ENCODE measurements around the gene LSS. TPM values are rescaled to one million over a fixed set of nuclear protein-coding genes. Genes with fewer than 3 reads are reported as not detected.
A peak's percentile ranks its signal among the peaks of the same experiment; 100 is the strongest.

Gene LSS
- total RNA-seq, 1 donor from 2014 or later, result 91.0 TPM

GRCh38 chr21:46212721-46213484 lies 15.7 kb downstream of the LSS start:
- Histone ChIP-seq H3K36me3 (peaks cover 87% of the 10 kb centered on the region), H3K4me3 (no peak overlapping the region), H3K4me1 (peaks cover 3% of the 10 kb centered on the region), H3K27ac (no peak overlapping the region), H3K27me3 (ENCODE audit: low read depth) (no peaks in the 10 kb centered on the region), H3K9me3 (no peaks in the 10 kb centered on the region)
- no peak for ATAC-seq
- no peak for TF ChIP-seq CTCF (IDR thresholded peaks at IDR 0.05)
- intact Hi-C loops (cut with DNase I), result no loop called here
- peak; percentile 35 for DNase-seq

DNA sequence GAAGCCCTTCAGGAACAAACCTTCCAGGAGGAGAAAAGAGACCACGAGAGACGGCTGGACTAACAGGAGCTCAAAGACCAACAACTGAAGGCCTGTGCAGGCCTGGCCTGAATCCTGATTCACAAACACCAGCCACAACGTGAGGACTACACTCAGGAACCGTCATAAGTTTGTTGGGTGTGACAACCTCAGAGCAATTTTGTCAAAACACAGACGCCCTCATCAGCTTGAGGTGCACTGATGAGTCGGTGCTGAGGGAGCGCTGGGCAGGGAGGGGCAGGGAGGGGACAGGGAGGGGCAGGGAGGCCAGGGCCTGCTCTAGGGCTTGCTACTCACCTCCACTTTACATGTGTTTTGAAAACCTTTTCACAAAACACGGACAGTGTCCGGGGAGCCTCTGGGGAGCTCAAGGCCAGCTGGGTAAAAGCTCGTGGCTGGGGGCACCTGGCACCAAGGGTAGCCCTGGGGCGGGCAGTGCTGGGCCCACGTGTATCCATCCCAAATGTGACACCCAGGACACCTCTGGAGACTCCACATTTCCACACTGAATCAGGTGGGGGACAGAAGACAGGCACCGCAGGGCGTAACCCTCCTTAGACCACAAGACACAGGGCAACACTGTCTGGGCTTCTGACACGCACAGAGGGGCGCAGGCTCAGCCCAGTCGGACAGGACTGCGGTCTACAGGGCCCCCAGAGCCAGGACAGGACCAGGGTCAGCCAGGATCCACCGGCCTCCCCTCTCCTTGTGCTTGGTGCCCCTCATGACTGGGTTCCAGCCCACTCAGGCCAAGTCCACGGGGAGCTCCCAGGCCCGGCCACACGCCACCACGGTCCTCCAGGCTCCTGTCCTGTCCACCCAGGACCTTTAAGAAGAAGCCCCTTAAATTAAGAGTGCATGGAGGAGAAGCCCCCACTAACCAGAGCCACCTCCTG lies 16.5 kb downstream of the LSS start:
- H3K36me3 ChIP-seq, result peaks cover 94% of the 10 kb centered on the region
- H3K9me3 ChIP-seq, result no peaks in the 10 kb centered on the region
- no peak for TF ChIP-seq CTCF (IDR thresholded peaks at IDR 0.05)
- DNase-seq (peak; percentile 30), ATAC-seq (no peak)
- intact Hi-C loops (cut with DNase I), result no loop called here
- peaks cover 3% of the 10 kb centered on the region for H3K4me1 ChIP-seq
- H3K4me3 ChIP-seq, result no peak overlapping the region
- H3K27ac ChIP-seq, result no peak overlapping the region
- no peaks in the 10 kb centered on the region for H3K27me3 ChIP-seq (ENCODE audit: low read depth)

GRCh38 chr21:46211376-46211775 lies 17.2 kb downstream of the LSS start:
- ATAC-seq, result no peak
- intact Hi-C loops (cut with DNase I), result no loop called here
- no peak for TF ChIP-seq CTCF (IDR thresholded peaks at IDR 0.05)
- H3K4me3 ChIP-seq, result no peak overlapping the region
- no peaks in the 10 kb centered on the region for H3K9me3 ChIP-seq
- peaks cover 98% of the 10 kb centered on the region for H3K36me3 ChIP-seq
- peaks cover 3% of the 10 kb centered on the region for H3K4me1 ChIP-seq
- DNase-seq, result peak; percentile 32
- no peak overlapping the region for H3K27ac ChIP-seq
- no peaks in the 10 kb centered on the region for H3K27me3 ChIP-seq (ENCODE audit: low read depth)

- ATAC-seq, result no peak
- no peaks in the 10 kb centered on the region for H3K27me3 ChIP-seq (ENCODE audit: low read depth)
- no peaks in the 10 kb centered on the region for H3K9me3 ChIP-seq
- H3K36me3 ChIP-seq, result peaks cover 98% of the 10 kb centered on the region
- TF ChIP-seq CTCF (IDR thresholded peaks at IDR 0.05), result no peak
- no peak overlapping the region for H3K27ac ChIP-seq
- H3K4me3 ChIP-seq, result no peak overlapping the region
- intact Hi-C loops (cut with DNase I), result no loop called here
- DNase-seq, result peak; percentile 28
- H3K4me1 ChIP-seq, result no peaks in the 10 kb centered on the region
Measured at GRCh38 chr21:46210378-46211136, 18.0 kb downstream of the LSS start.
